KOPT-K1 (cell line): ENCODE results near the gene TRAF3IP1.
"Not testable (repeated sequence)": the region's sequence is repeated elsewhere in the genome, so short reads cannot be mapped to it uniquely, and the experiment has no call there.

Experiments
- H3K27ac ChIP-seq: fragments of 200-600 bp; sonication (generic); 2 replicates; pipeline ENCODE4 v1.5.1; 2016; ENCODE audit warnings: antibody characterized with exemption, mild to moderate bottlenecking, low read depth, low read length; ENCODE audit not compliant: poor library complexity, severe bottlenecking
- H3K36me3 ChIP-seq: fragments of 200-600 bp; sonication (generic); 2 replicates; pipeline ENCODE4 v1.5.1; 2017; ENCODE audit warnings: antibody characterized with exemption, mild to moderate bottlenecking, low read length, moderate library complexity; ENCODE audit not compliant: insufficient read depth
- H3K9me3 ChIP-seq: fragments of 200-600 bp; sonication (generic); 2 replicates; pipeline ENCODE4 v1.5.1; 2017; ENCODE audit warnings: antibody characterized with exemption, low read length, mild to moderate bottlenecking; ENCODE audit not compliant: insufficient read depth, poor library complexity, severe bottlenecking

The TRAF3IP1 gene, protein sequence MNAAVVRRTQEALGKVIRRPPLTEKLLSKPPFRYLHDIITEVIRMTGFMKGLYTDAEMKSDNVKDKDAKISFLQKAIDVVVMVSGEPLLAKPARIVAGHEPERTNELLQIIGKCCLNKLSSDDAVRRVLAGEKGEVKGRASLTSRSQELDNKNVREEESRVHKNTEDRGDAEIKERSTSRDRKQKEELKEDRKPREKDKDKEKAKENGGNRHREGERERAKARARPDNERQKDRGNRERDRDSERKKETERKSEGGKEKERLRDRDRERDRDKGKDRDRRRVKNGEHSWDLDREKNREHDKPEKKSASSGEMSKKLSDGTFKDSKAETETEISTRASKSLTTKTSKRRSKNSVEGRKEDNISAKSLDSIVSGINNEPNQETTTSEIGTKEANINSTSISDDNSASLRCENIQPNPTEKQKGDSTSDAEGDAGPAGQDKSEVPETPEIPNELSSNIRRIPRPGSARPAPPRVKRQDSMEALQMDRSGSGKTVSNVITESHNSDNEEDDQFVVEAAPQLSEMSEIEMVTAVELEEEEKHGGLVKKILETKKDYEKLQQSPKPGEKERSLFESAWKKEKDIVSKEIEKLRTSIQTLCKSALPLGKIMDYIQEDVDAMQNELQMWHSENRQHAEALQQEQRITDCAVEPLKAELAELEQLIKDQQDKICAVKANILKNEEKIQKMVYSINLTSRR

DNA sequence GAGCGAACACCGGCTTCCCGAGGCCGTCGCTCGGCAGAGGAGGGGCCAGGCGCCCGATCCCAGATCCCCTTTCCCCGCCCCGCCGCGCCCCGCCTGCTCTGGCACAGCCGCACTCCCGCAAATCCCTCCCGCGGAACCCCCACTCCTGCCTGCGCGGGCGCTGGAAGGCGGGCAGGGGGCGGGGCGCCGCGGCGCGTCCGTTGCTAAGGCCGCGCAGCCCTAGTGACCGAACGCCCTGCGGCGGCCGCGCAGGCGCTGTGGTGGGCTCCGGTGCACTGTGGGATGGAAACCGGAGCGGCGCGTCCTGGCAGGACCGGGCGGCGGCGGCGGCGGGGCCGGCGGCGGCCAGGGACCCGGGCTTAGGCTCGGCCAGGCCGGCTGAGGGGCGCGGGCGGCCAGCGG is at the start of gene TRAF3IP1:
TSS of gene TRAF3IP1 (plus strand) at position 273 of the 402 bp plus-strand sequence. CDS start 145 bp downstream, outside the sequence.
- H3K27ac ChIP-seq, result no peak within 1 kb of the TSS

DNA sequence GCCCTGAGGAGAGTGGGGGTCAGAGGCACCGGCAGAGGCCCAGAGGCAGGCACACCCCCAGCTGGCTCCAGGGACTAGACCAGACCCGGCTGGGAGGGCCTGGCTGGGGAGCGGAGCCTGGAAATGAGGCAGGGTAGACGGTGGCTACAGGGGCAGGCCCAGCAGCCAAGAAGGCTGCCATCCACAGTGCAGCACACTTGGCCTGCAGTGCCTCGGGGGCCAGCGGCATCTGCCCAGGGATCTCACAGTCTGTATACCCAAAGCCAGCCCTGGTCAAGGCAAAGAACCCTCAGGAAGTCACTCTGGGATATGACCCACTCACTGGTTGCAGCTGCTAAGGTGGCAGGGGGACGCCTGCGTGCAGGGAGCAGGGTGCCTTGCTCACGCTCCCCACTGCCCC is 49.7 kb upstream of the TRAF3IP1 start:
- H3K9me3 ChIP-seq, result no peaks in the 10 kb centered on the region
- H3K27ac ChIP-seq, result no peak overlapping the region
- H3K36me3 ChIP-seq, result peaks cover 73% of the 10 kb centered on the region

More for the DNA sequence above, at the start of gene TRAF3IP1:
- Histone ChIP-seq H3K9me3 (no peaks in the 10 kb centered on the region), H3K36me3 (no peaks in the 10 kb centered on the region)

DNA sequence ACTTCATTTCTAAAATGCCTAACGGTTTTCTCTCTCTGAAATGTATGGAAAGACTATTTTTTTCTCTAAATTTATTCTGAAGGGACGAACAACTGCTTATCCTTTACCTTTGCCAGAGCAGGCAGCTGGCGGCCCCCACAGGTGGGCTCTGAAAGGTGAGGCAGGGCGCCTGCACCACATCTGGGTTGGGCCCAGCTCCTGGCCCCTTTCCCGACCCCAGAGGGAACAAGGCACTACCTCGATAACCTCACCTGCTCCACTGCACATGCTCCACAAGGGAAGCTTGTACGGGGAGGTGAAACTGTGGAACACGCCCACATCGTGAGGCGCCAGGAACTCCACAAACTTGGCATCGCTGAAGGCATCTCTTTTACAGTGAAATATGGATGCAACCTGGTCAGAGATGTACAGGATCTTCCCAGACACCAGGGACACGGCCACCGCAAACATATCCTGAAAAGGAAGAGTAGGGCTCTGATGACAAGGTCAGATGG is 49.2 kb upstream of the TRAF3IP1 start:
- Histone ChIP-seq H3K27ac (no peak overlapping the region), H3K36me3 (peaks cover 76% of the 10 kb centered on the region)

DNA sequence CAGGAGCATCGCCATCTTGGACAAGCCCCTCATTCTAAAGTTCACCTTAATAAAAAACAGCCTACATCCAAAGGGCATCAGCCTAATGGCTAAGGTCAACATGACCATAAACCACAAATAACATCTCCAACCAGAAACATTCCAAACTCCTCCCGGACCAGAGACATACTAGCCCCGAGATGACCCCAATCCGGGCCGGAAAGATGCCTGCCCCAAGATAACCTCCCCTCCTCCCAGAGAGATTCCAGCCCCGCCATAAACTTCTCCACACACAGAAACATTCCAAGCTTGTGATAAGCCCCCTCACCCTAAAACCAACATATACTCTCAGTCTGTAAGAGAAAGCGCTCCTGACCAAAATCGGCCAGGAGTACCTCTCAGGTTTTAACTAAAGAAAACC is 48.6 kb upstream of the TRAF3IP1 start:
- peaks cover 78% of the 10 kb centered on the region for H3K36me3 ChIP-seq
- H3K27ac ChIP-seq, H3K9me3 ChIP-seq: not testable (repeated sequence)

More for the DNA sequence above, 49.2 kb upstream of the TRAF3IP1 start:
- H3K9me3 ChIP-seq, result no peaks in the 10 kb centered on the region

DNA sequence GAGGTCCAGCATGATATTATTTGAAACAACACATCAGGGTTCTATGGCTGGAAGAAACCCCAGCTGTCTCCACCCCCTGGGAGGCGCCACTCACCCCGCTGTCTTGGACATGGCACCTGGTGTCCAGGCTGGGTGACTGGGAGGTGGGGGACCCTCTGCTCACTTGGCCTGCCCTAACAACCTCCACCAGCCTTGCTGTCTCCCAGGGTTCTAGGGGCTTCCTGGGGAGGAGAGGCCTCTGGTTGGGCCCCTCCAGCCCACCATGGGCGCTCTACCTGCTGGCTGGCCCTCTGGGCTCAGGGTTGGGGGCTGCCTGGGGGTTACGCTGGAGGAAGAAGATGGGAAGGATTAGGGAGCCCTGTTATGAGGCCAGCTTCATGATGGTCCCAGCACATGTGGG is 48.2 kb upstream of the TRAF3IP1 start:
- Histone ChIP-seq H3K36me3 (peaks cover 78% of the 10 kb centered on the region), H3K9me3 (no peaks in the 10 kb centered on the region), H3K27ac (no peak overlapping the region)

DNA sequence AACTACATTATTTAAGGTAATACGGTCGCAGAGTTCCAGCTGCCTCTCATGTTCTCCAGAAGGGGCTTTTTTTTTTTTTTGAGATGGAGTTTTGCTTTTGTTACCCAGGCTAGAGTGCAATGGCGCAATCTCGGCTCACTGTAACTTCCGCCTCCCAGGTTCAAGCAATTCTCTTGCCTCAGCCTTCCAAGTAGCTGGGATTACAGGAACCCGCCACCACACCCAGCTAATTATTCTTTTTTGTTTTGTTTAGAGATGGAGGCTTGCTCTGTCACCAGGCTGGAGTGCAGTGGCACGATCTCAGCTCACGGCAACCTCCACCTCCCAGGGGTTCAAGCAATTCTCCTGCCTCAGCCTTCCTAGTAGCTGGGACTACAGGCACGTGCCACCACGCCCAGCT is 46.9 kb upstream of the TRAF3IP1 start:
- H3K9me3 ChIP-seq, H3K27ac ChIP-seq: not testable (repeated sequence)
- peaks cover 66% of the 10 kb centered on the region for H3K36me3 ChIP-seq

DNA sequence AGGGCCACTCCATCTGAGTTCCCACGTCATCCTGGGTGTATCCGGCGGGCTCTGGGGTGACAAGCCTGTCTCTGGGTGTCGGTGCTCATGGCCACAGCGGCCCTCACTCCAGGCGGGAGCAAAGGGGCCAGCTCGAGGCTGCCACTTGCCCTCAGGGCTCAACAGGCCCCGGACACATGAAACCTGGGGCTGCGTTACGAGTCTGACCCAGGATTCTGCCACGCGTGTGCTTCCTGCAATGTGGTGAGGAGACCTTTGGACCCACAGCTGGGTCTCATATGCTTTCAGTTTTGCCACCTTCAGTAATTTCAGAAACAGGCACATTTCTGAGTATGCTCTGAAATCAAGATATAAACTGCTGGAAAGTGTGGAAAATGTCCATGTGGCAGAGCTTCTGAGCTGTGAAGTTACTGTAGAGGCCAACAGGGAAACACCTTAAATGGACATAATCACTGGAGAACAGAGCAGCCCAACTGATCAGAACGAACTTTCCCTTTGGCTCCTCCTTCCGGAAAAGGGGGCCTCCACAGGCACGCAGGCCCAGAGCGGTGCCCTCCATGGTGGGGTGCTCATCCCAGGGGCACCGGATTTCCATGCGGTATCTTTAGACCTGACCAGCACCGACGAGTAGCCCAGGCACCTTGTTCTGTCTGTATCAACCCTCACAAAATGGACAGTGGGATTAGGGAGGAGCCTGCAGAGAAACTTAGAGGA is 46.0 kb upstream of the TRAF3IP1 start:
- Histone ChIP-seq H3K36me3 (peaks cover 62% of the 10 kb centered on the region), H3K9me3 (no peaks in the 10 kb centered on the region), H3K27ac (no peak overlapping the region)

DNA sequence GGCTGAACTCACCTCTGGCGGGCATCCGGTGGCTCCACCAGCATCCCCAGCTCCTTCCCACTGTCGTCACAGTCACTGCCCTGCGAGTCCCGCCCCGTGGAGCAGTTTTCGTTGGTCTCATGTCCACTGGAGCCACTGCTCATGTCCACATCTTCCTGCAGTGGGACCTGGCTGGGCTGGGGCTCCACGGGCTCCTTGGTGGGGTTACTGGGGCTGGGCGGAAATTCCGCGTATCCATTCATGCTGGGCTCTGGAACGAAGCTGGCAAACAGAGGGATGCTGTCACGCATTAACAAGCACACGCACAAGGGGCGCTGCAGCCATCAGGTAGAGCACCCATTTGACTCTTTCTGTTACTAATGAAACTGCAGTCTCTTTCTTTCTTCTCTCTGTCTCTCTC is 42.6 kb upstream of the TRAF3IP1 start:
- Histone ChIP-seq H3K36me3 (peaks cover 37% of the 10 kb centered on the region), H3K27ac (no peak overlapping the region), H3K9me3 (no peaks in the 10 kb centered on the region)

DNA sequence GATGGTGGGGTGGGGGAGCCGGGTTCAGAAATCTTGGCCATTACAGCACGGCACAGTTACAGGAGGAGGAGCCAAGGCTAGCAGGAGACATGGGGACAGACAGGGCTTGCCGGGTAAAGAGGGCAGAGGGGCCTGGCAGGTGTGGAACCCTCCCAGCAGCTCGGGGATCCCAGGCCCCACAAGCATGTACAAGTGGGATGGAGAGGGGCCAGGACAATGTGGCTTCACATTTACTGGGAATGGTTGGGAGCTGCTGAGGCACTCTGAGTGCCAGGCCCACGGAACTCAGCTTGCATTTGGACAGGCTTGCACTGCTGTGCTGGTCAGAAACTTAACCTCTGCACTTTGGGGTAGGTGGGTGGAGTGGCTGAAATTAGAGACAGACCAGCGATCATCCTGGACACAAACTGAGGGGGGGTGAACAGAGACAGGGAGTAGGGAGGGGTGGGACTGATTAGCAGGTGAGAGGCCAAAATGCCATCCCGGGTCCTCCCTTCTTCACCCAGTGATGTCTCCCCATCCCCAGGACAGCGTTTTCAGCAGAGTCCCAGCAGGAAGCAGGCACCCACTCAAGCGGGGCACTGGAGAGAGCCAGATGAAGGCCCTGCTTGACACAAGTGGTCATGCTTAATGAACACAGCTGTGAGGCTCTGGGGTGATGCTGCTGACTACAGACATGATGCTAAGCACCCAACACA is 41.5 kb upstream of the TRAF3IP1 start:
- Histone ChIP-seq H3K9me3 (no peaks in the 10 kb centered on the region), H3K36me3 (peaks cover 32% of the 10 kb centered on the region), H3K27ac (no peak overlapping the region)

DNA sequence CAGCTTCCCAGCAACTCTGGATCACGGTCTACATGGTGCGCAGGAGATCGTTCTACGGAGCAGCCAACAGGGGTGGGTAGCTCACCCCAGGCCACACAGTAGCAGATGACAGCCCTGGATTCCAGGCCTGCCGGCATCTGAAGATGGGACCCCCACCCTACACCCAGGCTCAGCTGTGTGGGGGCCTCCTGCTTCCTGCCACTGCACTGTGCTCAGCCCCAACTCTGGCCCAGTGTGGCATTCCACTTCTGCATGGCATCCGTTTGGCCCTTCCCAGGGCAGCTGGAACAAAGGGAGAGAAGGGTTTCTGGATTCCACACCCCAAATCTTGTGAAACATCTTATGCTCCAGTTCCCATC is 41.0 kb upstream of the TRAF3IP1 start:
- Histone ChIP-seq H3K27ac (no peak overlapping the region), H3K9me3 (no peaks in the 10 kb centered on the region)

DNA sequence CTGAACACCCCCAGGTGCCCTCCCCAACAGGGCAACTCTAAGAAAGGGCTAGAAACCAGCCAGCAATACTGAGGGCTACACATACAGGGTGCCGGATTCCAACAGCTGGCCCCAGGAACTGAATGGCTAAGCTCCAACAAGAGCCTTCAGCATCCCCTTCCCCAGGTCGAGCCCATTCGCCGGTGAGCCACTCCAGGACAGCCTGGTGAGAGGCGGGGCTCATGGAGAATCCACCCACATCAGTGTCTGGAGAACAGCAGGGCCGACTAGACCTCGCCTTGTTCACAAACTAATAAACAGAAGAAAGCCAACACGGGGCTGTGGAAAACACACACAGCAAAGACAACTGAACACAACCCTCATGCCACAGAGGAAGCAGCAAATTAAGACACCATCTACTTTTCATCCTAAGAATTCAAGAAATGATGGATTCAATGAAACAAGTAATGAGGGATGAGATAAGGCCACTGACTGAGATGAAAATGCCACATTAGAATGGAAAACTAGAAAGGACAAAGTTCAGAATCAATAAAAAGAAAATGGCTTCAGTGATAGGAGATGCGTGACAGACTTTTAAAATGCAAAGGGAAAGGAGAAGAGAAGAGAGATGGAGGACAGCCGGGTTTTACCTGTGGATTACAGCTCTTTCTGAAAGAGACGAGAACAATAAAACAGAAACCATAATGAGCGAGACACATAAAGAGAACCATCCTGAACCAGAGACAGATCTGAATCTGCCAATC is 40.1 kb upstream of the TRAF3IP1 start:
- H3K9me3 ChIP-seq, result no peaks in the 10 kb centered on the region
- peaks cover 18% of the 10 kb centered on the region for H3K36me3 ChIP-seq
- H3K27ac ChIP-seq, result no peak overlapping the region

More for the DNA sequence above, 41.0 kb upstream of the TRAF3IP1 start:
- H3K36me3 ChIP-seq, result peaks cover 27% of the 10 kb centered on the region

DNA sequence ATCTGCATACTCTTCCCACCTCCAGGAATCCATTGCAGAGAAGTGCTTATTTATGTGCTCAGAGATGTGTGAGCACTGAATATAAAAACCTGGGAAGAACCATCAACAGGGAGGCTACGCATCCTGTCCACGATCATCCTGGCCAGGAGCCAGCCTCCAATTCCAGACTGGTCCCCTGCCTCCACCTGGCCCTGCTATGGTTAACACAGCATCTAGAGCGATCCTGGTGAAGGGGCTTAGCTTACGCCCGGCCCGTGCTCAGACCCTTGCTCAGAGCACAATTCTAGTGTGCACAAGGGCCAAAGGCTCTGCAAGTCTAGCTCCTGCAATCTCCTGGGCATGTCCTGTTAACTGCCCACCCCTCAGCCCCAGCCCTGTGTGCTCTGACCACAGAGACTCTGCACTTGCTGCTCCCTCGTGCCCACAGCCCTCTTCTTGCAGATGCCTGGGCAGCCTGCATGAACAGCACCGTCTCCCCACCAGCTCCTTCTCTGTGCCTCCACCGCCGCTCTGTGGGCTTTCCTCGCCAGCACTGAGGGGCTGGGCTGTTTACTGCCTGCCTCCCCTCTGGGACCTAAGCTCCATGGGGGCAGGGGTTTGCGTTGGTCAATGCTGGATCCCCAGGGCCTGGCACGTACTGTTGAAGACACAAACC is 38.4 kb upstream of the TRAF3IP1 start:
- Histone ChIP-seq H3K36me3 (peaks cover under 1% of the 10 kb centered on the region; the same call in 1 of the 2 replicates), H3K9me3 (no peaks in the 10 kb centered on the region), H3K27ac (no peak overlapping the region)

DNA sequence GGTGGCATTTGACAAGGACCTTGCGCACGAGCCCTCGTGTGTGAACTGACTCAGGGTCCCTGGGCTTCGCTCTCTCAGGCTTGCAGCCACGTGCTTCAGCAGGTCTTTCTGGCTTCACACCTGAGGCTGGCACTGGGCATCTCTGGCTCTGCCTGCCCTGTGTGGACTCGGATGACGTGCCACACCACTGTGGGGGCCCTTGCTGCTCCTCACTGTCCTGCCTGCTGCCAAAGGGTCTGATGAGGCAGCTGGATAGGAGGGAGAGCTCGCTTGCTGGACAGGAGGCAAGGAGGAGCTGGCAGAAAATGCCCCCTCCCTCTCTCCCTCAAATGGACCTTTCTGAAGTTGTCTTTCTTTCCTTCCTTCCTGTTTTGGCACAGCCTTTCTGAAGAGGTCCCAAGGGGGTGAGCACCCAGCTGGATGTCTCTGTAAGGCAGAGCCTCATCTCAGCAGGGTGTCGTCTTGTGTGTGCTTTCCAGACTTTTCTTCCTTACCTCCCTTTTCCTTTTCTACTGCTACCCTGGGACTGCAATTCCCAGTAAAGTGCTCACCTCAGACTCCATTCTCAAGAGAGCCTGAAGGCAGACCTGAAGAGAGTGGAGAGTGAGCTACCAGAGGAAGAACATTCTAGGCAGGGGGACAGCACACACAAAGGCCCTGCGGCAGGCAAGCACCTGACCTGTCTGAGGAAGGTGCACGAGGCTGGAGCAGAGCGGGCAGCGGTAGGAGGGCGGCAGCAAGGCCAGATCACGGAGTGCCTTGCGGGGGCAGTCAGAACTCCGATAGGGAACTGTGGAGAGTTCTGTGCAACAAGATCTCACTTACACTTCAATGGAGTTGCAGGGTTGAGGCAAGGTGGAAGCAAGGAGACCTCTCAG is 37.2 kb upstream of the TRAF3IP1 start:
- Histone ChIP-seq H3K36me3 (no peaks in the 10 kb centered on the region), H3K27ac (no peak overlapping the region), H3K9me3 (no peaks in the 10 kb centered on the region)
